Measurements from ENCODE around the gene CFAP141.

- TF ChIP-seq POLR2A (IDR thresholded peaks at IDR 0.05) = no peak
- no peak for TF ChIP-seq CTCF (IDR thresholded peaks at IDR 0.05)
Observed at GRCh38 chr1:154239491-154239890, 33.4 kb upstream of the CFAP141 start.
